ENCODE data around the gene GRIN2C. TPM values are rescaled to one million over a fixed set of nuclear protein-coding genes. Genes with fewer than 3 reads are reported as not detected.

GRIN2C gene
- total RNA-seq, 1 donor: under 0.01 TPM

DNA sequence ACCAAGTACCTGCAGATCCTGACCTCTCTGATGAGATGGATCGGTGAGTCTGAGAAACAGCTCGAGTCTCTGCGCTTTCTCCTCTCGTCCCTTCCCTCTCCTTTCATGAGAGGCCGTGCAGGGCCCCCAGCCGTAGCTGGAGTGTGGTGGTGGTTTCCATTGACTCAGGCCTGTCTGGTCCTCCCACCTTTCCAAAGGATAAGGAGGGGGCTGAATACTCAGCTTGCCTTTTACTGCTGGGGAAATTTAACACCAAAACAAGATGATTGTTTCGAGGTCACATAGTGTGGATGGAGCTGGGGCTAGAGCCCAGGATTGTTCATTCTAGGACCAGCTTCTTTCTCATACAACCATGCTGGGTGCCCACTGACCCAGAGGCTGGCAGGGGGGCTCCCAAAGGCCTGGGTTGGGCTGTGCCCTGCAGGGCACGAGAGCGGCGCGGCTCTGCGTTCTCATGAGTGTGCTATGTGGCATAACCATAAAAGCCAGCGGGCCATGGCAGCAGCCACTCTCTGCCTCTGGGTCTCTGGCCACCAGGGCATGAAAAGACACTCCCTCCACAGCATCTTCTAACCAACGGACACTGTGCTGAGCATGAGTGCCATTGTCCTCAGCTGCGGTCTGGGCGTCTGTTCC, 39.8 kb downstream of the GRIN2C start:
- H3K4me3 ChIP-seq (ENCODE audit: low read depth, low read length): no peak overlapping the region
- TF ChIP-seq, protein P1, sequence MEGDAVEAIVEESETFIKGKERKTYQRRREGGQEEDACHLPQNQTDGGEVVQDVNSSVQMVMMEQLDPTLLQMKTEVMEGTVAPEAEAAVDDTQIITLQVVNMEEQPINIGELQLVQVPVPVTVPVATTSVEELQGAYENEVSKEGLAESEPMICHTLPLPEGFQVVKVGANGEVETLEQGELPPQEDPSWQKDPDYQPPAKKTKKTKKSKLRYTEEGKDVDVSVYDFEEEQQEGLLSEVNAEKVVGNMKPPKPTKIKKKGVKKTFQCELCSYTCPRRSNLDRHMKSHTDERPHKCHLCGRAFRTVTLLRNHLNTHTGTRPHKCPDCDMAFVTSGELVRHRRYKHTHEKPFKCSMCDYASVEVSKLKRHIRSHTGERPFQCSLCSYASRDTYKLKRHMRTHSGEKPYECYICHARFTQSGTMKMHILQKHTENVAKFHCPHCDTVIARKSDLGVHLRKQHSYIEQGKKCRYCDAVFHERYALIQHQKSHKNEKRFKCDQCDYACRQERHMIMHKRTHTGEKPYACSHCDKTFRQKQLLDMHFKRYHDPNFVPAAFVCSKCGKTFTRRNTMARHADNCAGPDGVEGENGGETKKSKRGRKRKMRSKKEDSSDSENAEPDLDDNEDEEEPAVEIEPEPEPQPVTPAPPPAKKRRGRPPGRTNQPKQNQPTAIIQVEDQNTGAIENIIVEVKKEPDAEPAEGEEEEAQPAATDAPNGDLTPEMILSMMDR (IDR thresholded peaks at IDR 0.05; ENCODE audit: insufficient read depth, low read length): no peak
- no peak for DNase-seq (ENCODE audit: low read depth)

DNA sequence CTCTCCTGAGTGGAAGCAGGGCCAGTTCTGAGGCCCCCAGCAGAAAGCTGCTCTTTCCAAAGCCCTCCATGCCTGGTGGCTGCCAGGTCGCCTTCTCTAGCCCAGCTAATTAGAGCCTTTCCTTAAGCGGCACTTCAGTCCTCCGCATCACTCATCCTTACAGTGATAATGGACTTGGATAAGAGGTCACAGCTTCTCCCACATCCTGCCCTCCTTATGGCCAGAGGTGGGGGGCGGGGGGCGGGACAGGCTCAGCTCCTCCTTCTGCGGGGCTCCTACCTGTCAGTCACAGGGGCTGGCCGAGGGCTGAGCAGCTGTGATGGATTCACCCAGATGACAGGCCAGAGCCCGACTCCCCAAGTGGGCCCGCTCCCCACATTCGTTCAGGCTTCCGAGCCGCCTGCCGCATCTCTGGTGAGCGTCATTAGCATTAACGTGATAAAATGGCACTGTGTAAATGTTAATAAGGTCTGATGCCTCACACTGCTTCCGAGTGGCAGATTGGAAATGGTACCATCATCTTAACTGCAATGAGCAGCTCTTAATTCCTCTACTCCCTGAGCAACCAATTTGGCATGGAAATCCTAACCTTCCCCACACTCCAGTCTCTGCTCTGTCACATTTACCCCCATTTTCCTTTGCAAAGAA, 41.3 kb downstream of the GRIN2C start:
- TF ChIP-seq, protein P1 (IDR thresholded peaks at IDR 0.05; ENCODE audit: insufficient read depth, low read length): no peak
- DNase-seq (ENCODE audit: low read depth): no peak
- no peak overlapping the region for H3K4me3 ChIP-seq (ENCODE audit: low read depth, low read length)

DNA sequence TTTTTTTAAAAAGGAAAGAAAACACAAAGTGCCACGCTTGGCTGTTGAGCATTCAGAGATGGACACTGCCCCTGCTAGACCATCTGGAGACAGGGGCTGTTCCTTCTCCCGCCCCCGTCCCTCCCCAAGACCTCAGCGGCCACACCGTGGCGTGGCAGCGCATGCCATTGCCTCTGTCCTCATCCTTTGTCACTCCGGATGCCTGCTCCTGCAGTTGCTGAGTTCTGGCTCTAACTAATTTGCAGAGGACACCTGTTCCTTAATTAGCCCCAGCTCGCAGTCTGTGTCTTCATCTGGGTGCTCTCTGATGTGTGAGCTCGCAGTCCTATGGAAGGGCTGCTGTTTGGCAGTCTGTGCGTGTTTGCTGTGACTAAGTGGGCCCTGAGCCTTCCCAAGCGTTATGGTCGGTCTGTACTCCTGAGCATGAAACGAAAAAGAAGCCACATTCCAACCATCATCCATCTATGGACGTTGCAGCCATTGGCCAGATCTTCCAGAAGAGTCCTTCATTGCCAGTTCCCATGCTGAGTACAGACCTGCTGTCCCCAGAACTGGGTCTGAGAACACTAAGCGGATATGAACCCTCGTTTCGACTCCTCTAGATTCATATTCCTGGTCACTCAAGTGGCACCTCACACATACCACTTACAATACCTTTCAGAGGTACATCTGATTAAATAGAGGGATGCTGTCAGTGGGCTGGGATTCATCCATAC, 42.6 kb downstream of the GRIN2C start:
- no peak overlapping the region for H3K4me3 ChIP-seq (ENCODE audit: low read depth, low read length)
- TF ChIP-seq, protein P1 (IDR thresholded peaks at IDR 0.05; ENCODE audit: insufficient read depth, low read length): no peak
- DNase-seq (ENCODE audit: low read depth): no peak

DNA sequence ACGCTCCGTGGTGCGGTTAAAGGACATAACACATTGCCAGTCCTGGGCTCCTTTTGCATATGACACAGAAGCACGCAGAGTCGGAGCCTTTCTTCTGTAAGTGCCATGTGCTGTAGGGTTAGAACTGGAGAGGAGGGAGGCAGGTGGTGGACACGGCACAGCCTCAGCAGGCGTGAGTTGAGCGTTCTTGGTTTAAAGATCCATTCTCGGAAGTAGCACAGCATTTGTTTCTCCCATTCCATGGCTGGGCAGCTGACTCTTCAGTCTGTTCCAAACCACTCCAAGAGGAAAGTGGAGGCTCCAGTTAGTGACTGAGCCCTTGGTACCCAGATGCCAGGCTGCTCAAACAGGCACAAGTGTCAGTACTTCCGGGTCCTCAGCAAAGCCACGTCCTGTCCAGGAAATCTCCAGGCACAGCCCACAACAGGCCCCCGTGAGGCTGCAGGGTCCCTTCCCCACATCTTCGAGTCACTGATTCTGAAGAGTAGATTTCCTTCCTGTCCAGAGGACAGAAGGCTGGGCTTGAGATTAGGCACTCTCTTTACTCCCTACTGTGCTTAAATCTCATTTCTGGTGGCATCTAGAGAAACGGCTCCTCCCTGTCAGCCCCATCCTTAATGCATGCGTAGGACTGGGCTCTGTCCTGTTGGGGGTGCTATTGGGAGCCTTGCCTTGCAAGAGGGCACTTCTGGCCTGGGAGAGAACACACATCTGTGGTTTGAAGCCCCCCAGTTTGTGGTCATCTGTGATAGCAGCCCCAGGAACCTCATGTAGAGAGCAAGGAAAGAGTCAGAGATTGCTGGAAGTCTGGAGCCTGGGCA, 43.9 kb downstream of the GRIN2C start:
- H3K4me3 ChIP-seq (ENCODE audit: low read depth, low read length): no peak overlapping the region
- TF ChIP-seq, protein P1 (IDR thresholded peaks at IDR 0.05; ENCODE audit: insufficient read depth, low read length): no peak
- DNase-seq (ENCODE audit: low read depth): no peak

DNA sequence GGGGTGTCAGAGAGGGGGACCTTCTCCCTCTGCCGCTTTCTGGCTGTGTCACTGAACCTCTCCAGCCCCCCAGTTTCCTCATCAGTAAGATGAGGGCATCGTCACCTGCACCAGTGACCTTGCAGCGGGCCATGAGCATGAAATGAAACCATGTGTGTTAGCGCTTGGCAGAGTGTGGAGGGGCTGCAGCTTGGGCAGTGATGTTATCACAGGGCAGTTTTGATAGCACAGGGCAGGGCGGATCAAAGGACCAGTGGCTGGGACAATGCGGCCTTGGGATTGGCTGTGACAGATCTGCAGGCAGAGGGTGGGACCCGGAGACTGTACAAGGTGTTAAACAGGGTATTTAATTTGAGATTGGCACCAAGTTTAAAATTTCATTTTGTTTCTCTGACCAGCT, 44.6 kb downstream of the GRIN2C start:
- TF ChIP-seq, protein P1 (IDR thresholded peaks at IDR 0.05; ENCODE audit: insufficient read depth, low read length): no peak
- DNase-seq (ENCODE audit: low read depth): no peak
- no peak overlapping the region for H3K4me3 ChIP-seq (ENCODE audit: low read depth, low read length)

DNA sequence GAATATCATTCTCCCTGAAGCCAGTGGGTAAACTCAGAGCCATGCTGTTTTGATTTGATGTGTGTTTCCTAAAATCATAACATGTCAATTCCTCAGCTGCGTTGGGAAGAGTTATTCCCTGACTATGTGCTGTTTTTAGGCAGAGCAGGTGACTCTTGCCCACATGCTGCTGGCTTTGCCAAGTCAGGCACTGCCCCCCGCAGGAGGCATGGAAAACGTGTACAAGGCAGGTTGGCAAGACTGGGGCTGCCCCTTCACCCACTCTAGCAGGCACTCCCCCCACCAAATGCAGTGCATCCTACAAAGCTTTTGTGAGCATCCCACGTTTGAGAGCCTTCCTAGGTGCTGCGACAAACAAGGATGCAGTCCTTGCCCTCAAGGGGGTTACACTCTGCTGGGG, 45.2 kb downstream of the GRIN2C start:
- DNase-seq (ENCODE audit: low read depth): no peak
- TF ChIP-seq, protein P1 (IDR thresholded peaks at IDR 0.05; ENCODE audit: insufficient read depth, low read length): no peak
- H3K4me3 ChIP-seq (ENCODE audit: low read depth, low read length): no peak overlapping the region

Measured in fibroblast of the aortic adventitia (primary cell).